GM13976 (cell line): ENCODE data around the gene PCCB.

Source experiments
- DNase-seq: peaks from one replicate; pipeline ENCODE4 v3.0.0; 2012; ENCODE audit warnings: low spot score
- in situ Hi-C: fragments of 300-500 bp; cut with MboI; formaldehyde crosslinking; loops from one replicate; pipeline ENCODE4 v1.12.0; 2022; ENCODE audit warnings: low sequenced_read_pairs, mixed read lengths, inconsistent platforms; ENCODE audit not compliant: unreplicated experiment
- TF ChIP-seq, protein P1 (sequence below): IDR thresholded peaks from 2 replicates; pipeline ENCODE4 v1.5.1; 2012; ENCODE audit warnings: borderline replicate concordance, mild to moderate bottlenecking; ENCODE audit not compliant: insufficient read depth; ENCODE audit errors: extremely low read depth, missing control alignments, control extremely low read depth

The PCCB gene

DNA sequence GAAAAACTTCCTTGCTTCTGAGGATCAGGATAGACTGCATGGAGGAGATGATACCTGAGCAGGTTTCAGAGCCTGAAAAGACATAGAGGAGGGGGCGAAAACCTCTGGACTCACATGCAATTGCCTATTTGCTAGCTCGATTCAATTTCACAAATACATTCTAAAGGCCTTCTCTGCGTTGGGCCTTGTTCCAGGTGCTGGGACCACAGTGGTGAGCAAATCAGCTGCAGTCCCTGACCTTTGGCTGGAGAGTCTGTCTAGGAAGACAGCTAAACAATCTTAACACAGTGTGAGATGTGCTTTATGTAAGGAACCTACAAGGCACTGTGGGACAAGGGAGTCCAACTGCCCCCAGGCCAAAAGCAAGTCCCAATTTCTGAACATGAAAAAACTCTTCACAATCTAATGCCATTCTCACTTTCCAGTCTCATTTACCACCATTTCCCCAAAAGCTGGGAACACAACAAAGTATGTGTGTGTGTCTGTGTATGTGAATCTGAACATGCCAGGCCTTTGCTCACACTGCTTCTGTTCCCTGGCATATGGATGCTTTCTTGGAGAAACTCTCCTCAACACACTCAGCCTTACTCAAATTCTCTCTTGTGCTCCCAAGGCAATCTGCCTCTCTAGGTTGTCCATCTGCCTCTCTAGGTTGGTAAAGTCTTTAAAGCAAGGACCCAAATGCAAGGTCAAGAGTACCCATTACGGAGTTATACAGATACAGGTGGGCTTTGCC lies 2.1 kb upstream of the PCCB start:
- DNase-seq: no peak
- TF ChIP-seq, protein P1, sequence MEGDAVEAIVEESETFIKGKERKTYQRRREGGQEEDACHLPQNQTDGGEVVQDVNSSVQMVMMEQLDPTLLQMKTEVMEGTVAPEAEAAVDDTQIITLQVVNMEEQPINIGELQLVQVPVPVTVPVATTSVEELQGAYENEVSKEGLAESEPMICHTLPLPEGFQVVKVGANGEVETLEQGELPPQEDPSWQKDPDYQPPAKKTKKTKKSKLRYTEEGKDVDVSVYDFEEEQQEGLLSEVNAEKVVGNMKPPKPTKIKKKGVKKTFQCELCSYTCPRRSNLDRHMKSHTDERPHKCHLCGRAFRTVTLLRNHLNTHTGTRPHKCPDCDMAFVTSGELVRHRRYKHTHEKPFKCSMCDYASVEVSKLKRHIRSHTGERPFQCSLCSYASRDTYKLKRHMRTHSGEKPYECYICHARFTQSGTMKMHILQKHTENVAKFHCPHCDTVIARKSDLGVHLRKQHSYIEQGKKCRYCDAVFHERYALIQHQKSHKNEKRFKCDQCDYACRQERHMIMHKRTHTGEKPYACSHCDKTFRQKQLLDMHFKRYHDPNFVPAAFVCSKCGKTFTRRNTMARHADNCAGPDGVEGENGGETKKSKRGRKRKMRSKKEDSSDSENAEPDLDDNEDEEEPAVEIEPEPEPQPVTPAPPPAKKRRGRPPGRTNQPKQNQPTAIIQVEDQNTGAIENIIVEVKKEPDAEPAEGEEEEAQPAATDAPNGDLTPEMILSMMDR: no peak
- in situ Hi-C loops: no loop called here

DNA sequence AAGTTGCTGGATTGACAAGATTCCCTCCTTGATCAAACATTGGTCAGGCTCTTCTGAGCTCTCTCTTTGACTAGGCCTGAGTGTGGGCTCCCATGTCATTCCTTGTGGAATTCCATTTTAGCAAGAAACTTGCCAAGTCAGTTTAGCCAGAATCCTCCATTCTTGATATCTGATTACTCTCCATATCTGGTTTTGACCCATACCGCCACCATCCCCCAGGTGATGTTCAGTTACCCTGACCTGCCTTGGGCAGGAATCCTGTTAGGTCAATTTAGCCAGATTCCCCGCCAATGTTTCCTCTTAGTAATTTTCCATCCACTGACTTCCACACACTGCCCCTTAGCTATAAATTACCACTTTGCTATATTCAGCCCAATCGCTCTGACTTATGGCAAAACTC lies 1.0 kb upstream of the PCCB start:
- TF ChIP-seq, protein P1: no peak
- in situ Hi-C loops: no loop called here
- no peak for DNase-seq

DNA sequence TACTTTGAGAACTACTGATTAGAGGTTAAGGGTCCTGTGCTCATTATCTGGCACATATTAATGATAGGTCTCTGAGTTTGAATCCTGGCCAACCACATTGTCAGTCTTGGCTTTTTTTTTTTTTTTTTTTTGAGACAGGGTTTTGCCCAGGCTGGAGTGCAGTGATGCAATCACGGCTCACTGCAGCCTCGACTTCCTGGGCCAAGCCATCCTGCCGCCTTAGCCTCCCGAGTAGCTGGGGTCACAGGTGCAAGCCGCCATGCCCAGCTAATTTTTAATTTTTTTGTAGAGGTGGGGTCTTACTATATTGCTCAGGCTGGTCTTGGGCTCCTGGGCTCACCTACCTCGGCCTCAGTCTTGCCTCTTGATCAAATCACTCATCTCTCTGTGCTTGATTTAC lies 547 bp upstream of the PCCB start:
- no peak for DNase-seq
- in situ Hi-C loops: no loop called here
- TF ChIP-seq, protein P1: no peak

DNA sequence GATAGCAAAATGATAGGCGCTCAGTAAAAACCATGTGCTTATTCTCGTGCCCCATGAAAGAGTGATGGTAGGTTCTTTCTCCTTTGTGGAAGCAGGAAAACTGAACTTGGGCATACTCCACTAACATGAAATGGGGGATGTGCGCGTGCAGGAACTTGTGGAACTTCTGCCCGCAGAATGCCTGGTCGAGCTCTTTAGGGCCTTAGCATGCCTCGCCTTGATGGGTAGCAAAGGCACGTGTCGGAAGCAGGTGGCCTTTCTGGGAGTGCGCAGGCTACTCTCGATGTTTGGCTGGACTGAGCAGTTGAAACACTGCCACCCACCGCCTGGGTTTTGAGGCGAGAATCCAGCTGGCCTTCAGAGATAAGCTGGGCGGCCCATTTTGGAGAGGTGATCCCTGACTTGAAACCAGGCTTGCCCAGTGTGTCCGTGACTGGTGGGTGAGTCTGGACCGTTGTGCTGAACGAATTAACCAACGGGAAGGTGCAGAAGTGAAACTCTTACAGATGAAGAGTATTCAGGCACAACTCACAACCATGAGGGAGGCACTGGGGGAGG lies 842 bp downstream of the PCCB start:
- in situ Hi-C loops: no loop called here
- peak; percentile 53 for DNase-seq
- TF ChIP-seq, protein P1: peak; percentile 11

DNA sequence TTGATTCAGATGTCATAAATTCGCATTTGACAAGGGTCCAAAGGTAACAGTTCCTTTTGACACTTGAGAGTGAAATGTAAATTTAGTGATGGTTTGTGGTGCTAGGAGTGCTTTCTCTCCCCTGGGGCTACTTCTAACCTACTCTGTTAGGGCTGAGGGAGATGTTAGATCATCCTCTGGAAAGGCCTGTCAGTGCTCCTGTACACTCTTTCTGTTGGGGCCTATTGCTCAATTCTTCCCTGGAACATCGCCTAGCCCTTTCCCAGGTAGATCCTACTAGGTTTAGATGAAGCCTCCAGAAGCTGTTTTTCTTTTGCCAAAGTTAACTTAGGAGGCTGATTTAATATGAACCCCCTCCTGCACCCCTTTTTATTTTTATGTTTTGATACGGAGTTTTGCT lies 1.4 kb downstream of the PCCB start:
- in situ Hi-C loops: no loop called here
- peak; percentile 24 for DNase-seq
- TF ChIP-seq, protein P1: no peak

DNA sequence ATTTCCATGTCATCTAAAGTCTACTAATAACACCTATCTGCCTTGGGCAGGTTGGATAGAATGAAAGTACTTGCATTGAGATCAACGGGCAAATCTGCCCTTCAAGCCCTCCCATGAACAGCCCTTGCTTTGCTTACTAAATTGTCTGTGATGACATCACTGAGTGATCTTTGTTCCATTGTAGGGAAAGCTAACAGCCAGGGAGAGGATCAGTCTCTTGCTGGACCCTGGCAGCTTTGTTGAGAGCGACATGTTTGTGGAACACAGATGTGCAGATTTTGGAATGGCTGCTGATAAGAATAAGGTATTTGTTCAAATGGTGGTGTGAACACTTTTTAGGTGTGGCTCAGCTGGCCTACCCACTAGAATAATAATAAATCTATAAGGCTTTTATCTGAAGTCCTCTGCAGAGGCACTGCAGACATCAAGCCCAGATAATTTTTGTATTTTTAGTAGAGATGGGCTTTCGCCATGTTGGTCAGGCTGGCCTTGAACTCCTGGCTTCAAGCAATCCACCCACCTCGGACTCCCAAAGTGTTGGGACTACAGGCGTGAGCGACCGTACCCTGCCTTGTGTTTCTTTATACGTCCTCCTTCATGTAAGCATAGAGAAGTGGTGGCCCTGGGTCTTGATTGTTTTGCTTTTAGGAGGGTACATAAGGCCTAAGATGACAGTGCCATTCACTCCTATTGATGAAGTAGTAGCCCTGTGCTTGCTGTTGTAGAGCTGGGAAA lies 5.7 kb downstream of the PCCB start:
- TF ChIP-seq, protein P1: no peak
- no peak for DNase-seq
- in situ Hi-C loops: no loop called here
